ENCODE measurements around the gene GSTM2. TPM values are rescaled to one million over a fixed set of nuclear protein-coding genes. Genes with fewer than 3 reads are reported as not detected.
A peak's percentile ranks its signal among the peaks of the same experiment; 100 is the strongest.

GSTM2 gene
- total RNA-seq, 2 experiments from 2014 or later = 0.38 to 0.76 TPM

DNA sequence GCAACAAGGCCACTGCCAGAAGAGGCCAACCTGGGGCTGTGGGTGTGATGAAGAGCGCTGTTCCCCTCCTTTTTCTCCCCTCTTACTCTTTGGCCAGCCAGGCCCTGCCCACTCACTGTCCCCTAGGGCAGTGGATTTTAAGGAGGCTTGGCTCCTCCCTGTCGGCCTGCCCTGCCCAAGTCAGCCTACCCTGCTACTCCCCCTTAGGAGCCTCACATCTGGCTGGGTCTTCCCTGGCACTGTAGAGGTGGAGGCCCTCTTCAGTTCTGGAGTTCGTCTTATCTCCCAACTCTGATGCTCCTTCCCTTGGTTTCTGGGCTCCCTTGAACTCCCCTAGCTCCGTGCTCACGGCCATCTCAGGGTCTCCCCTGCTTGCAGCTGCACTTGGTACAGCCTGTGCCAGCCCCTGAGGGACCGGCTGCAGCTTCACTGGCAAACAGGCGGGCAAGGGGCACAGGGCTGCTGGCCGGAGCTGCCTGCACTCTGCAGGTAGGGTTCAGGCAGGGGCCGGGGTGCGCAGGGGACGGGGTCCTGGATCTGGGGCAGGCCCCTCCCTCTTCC, 44.2 kb upstream of the GSTM2 start:
- Histone ChIP-seq H2AFZ (ENCODE audit: low read length) (no peak overlapping the region), H3K9me2 (ENCODE audit: insufficient read depth, low read length) (no peaks in the 10 kb centered on the region), H3K4me3 (ENCODE audit: low read depth, low read length, poor library complexity, severe bottlenecking) (peak overlapping the region; percentile 44), H3K27ac (ENCODE audit: low read depth, low read length, poor library complexity, severe bottlenecking) (peak overlapping the region; percentile 49), H3K36me3 (ENCODE audit: insufficient read depth, low read length) (peaks cover 17% of the 10 kb centered on the region; the same call in 1 of the 2 replicates), H3K79me2 (ENCODE audit: insufficient read depth, low read depth, low read length) (peaks cover 35% of the 10 kb centered on the region), H4K20me1 (ENCODE audit: insufficient read depth, low read length) (0 out of 2 replicates have a peak, but pooled peaks cover 5% of the 10 kb centered on the region), H3K4me2 (ENCODE audit: low read length) (peak overlapping the region; percentile 97), H3K9me3 (ENCODE audit: low read length) (no peaks in the 10 kb centered on the region), H3K4me1 (ENCODE audit: insufficient read depth, low read length, poor library complexity, severe bottlenecking) (peaks cover 48% of the 10 kb centered on the region)
- POLR2A ChIA-PET = interaction anchor here (0.6 to 1.0 kb wide), 4 partner anchors 75 to 786 kb away, joined by 3 to 5 read pairs (median 4); partner anchors contain the start of gene GNAI3
- no peak for DNase-seq (ENCODE audit: low spot score)
- intact Hi-C loops (cut with micrococcal nuclease; ENCODE audit: unreplicated experiment) = loop anchor here (5.0 kb wide), 1 partner anchor 131 kb away; the partner anchor contains the start of gene CYB561D1
- CTCF ChIA-PET (ENCODE audit: unreplicated experiment) = interaction anchor here (2.2 kb wide), 1 partner anchor 16 kb away, joined by 7 read pairs; no protein-coding TSS in a partner anchor
- TF ChIP-seq, protein P1, sequence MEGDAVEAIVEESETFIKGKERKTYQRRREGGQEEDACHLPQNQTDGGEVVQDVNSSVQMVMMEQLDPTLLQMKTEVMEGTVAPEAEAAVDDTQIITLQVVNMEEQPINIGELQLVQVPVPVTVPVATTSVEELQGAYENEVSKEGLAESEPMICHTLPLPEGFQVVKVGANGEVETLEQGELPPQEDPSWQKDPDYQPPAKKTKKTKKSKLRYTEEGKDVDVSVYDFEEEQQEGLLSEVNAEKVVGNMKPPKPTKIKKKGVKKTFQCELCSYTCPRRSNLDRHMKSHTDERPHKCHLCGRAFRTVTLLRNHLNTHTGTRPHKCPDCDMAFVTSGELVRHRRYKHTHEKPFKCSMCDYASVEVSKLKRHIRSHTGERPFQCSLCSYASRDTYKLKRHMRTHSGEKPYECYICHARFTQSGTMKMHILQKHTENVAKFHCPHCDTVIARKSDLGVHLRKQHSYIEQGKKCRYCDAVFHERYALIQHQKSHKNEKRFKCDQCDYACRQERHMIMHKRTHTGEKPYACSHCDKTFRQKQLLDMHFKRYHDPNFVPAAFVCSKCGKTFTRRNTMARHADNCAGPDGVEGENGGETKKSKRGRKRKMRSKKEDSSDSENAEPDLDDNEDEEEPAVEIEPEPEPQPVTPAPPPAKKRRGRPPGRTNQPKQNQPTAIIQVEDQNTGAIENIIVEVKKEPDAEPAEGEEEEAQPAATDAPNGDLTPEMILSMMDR (conservative IDR thresholded peaks at IDR 0.05; ENCODE audit: low read length) = no peak
- TF ChIP-seq EZH2phosphoT487 (IDR thresholded peaks at IDR 0.05; ENCODE audit: borderline replicate concordance, low read depth, low read length) = no peak
- BruUV-seq (replicated peaks) = no TSS peak

DNA sequence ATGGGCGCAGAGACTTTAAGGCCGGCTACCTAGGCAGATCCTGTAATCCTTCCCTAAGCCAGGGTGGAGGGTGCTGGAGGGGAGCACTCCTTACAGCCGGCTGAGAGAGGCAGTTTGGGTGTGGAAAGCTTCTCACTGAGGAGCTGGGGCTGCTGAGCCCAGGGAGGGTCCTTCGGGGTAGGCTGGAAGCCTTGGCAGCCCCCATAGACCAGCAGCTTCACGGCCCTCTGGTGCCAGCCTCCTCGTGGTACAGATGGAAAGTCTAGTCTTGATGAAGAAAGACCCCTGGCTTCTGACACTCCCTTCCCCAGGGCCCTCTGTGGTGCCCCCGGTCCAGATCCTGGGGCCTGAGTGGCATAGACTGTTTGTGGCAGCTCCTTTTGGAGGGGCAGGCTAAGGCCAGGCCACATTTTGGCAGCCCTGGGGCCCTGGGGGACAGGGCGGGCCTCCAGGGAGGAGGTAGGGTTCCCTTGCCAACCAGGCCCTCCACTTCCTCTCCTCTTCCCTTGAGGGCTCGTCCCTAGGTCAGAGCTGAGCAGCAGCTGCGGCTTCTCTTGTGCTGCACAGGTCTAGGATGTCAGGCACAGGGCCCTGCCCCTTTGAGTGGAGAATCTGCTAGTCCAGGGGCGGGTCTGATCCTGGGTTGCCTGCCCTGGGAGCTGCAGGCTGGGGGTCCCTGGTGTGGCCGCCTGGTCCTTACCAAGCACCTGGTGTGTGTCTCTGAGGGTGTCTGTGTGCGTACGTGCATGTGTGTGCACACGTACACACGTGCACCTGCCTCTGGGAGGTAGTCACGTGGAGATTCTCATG, 43.5 kb upstream of the GSTM2 start:
- intact Hi-C loops (cut with micrococcal nuclease; ENCODE audit: unreplicated experiment) = loop anchor here (5.0 kb wide), 1 partner anchor 132 kb away; the partner anchor contains the start of gene CYB561D1
- H3K9me3 ChIP-seq (ENCODE audit: low read length) = no peaks in the 10 kb centered on the region
- 0 out of 2 replicates have a peak, but pooled peaks cover 5% of the 10 kb centered on the region for H4K20me1 ChIP-seq (ENCODE audit: insufficient read depth, low read length)
- TF ChIP-seq EZH2phosphoT487 (IDR thresholded peaks at IDR 0.05; ENCODE audit: borderline replicate concordance, low read depth, low read length) = no peak
- TF ChIP-seq, protein P1 (conservative IDR thresholded peaks at IDR 0.05; ENCODE audit: low read length) = no peak
- peaks cover 35% of the 10 kb centered on the region for H3K79me2 ChIP-seq (ENCODE audit: insufficient read depth, low read depth, low read length)
- H3K4me3 ChIP-seq (ENCODE audit: low read depth, low read length, poor library complexity, severe bottlenecking) = peak overlapping the region; percentile 44
- peaks cover 41% of the 10 kb centered on the region for H3K4me1 ChIP-seq (ENCODE audit: insufficient read depth, low read length, poor library complexity, severe bottlenecking)
- peak; percentile 72 for DNase-seq (ENCODE audit: low spot score)
- no peaks in the 10 kb centered on the region for H3K9me2 ChIP-seq (ENCODE audit: insufficient read depth, low read length)
- peaks cover 24% of the 10 kb centered on the region; the same call in 1 of the 2 replicates for H3K36me3 ChIP-seq (ENCODE audit: insufficient read depth, low read length)
- CTCF ChIA-PET (ENCODE audit: unreplicated experiment) = interaction anchor here (1.0 to 2.2 kb wide), 2 partner anchors 13 to 15 kb away, joined by 4 to 7 read pairs; no protein-coding TSS in a partner anchor
- no TSS peak for BruUV-seq (replicated peaks)
- H3K4me2 ChIP-seq (ENCODE audit: low read length) = peak overlapping the region; percentile 97
- no peak overlapping the region for H2AFZ ChIP-seq (ENCODE audit: low read length)
- POLR2A ChIA-PET = interaction anchor here (0.6 to 1.0 kb wide), 3 partner anchors 76 to 786 kb away, joined by 3 to 5 read pairs (median 5); partner anchors contain the start of gene GNAI3
- peak overlapping the region; percentile 49 for H3K27ac ChIP-seq (ENCODE audit: low read depth, low read length, poor library complexity, severe bottlenecking)
